ENCODE measurements around the gene PPP1R2. TPM values are rescaled to one million over a fixed set of nuclear protein-coding genes. Genes with fewer than 3 reads are reported as not detected.
"Not testable (repeated sequence)": the region's sequence is repeated elsewhere in the genome, so short reads cannot be mapped to it uniquely, and the experiment has no call there.

The PPP1R2 gene
- polyA plus RNA-seq, 1 donor from 2014 or later, result 113 TPM

DNA sequence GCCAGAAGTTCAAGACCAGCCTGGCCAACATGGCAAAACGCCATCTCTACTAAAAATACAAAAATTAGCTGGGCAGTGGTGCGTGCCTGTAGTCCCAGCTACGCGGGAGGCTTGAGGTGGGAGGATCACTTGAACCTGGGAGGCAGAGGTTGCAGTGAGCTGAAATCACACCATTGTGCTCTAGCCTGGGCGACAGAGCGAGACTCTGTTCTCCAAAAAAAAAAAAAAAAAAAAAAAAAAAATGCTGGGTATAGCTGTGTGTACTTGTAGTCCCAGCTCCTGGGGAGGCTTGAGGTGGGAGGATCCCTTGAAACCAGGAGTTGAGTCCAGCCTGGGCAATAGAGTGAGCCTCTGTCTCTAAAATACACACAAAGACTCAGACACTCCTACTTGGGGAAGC is 32.0 kb downstream of the PPP1R2 start:
- Histone ChIP-seq H3K36me3 (ENCODE audit: insufficient read depth, low read length) (no peaks in the 10 kb centered on the region), H3K79me2 (replicated peaks; ENCODE audit: insufficient read depth, low read length) (no peaks in the 10 kb centered on the region), H2AFZ (ENCODE audit: low read depth, low read length) (no peak overlapping the region), H3F3A (ENCODE audit: insufficient read depth, low read length, poor library complexity, severe bottlenecking) (no peaks in the 10 kb centered on the region), H3K4me2 (ENCODE audit: low read length) (no peak overlapping the region), H4K20me1 (ENCODE audit: insufficient read depth) (no peaks in the 10 kb centered on the region), H3K9me3 (ENCODE audit: low read length) (no peaks in the 10 kb centered on the region), H3K4me3 (ENCODE audit: low read length) (no peak overlapping the region), H3K9ac (ENCODE audit: low read length) (no peak overlapping the region), H3K27ac (ENCODE audit: low read length) (no peak overlapping the region), H3K9me2 (ENCODE audit: insufficient read depth, low read length) (no peaks in the 10 kb centered on the region), H3K27me3 (ENCODE audit: insufficient read depth, low read depth, low read length) (no peaks in the 10 kb centered on the region)
- no peak for TF ChIP-seq EP300 (conservative IDR thresholded peaks at IDR 0.05; ENCODE audit: poor library complexity, severe bottlenecking)
- TF ChIP-seq, protein P1, sequence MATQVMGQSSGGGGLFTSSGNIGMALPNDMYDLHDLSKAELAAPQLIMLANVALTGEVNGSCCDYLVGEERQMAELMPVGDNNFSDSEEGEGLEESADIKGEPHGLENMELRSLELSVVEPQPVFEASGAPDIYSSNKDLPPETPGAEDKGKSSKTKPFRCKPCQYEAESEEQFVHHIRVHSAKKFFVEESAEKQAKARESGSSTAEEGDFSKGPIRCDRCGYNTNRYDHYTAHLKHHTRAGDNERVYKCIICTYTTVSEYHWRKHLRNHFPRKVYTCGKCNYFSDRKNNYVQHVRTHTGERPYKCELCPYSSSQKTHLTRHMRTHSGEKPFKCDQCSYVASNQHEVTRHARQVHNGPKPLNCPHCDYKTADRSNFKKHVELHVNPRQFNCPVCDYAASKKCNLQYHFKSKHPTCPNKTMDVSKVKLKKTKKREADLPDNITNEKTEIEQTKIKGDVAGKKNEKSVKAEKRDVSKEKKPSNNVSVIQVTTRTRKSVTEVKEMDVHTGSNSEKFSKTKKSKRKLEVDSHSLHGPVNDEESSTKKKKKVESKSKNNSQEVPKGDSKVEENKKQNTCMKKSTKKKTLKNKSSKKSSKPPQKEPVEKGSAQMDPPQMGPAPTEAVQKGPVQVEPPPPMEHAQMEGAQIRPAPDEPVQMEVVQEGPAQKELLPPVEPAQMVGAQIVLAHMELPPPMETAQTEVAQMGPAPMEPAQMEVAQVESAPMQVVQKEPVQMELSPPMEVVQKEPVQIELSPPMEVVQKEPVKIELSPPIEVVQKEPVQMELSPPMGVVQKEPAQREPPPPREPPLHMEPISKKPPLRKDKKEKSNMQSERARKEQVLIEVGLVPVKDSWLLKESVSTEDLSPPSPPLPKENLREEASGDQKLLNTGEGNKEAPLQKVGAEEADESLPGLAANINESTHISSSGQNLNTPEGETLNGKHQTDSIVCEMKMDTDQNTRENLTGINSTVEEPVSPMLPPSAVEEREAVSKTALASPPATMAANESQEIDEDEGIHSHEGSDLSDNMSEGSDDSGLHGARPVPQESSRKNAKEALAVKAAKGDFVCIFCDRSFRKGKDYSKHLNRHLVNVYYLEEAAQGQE (IDR thresholded peaks at IDR 0.05; ENCODE audit: borderline replicate concordance), result no peak
- no peak for TF ChIP-seq RAD21 (conservative IDR thresholded peaks at IDR 0.05)
- TF ChIP-seq TAF1 (IDR thresholded peaks at IDR 0.05; ENCODE audit: low read depth), result no peak
- TF ChIP-seq SMC3 (conservative IDR thresholded peaks at IDR 0.05; ENCODE audit: poor library complexity), result no peak

DNA sequence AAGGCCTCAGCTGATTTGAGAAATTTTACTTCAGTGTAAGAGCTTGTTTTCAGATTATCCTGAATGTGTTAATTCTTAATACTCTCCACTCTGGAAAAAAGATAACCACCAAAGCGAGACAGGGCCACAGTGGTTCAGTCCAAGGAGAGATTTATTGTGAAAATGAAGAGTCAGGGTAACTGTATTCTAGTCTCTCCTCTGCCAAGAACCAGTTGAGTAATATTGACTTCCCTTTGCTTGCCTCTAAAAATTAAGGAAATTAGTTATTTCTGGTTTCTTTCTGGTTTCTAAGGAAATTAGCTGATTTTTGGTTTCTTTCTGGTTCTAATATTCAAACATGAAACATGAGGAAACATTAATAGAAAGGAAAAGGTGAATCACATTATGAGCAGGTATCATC is 34.9 kb downstream of the PPP1R2 start:
- no peak overlapping the region for H3K9ac ChIP-seq (ENCODE audit: low read length)
- H3K79me2 ChIP-seq (replicated peaks; ENCODE audit: insufficient read depth, low read length), result no peaks in the 10 kb centered on the region
- H3K27ac ChIP-seq (ENCODE audit: low read length), result no peak overlapping the region
- no peaks in the 10 kb centered on the region for H3F3A ChIP-seq (ENCODE audit: insufficient read depth, low read length, poor library complexity, severe bottlenecking)
- H3K4me2 ChIP-seq (ENCODE audit: low read length), result no peak overlapping the region
- H2AFZ ChIP-seq (ENCODE audit: low read depth, low read length), result no peak overlapping the region
- TF ChIP-seq EZH2 (IDR thresholded peaks at IDR 0.05; ENCODE audit: borderline replicate concordance, insufficient read depth, low read length, poor library complexity, severe bottlenecking) (no peak), TAF1 (IDR thresholded peaks at IDR 0.05; ENCODE audit: low read depth) (no peak)
- no peaks in the 10 kb centered on the region for H3K9me3 ChIP-seq (ENCODE audit: low read length)
- no peaks in the 10 kb centered on the region for H3K36me3 ChIP-seq (ENCODE audit: insufficient read depth, low read length)
- H3K9me2 ChIP-seq (ENCODE audit: insufficient read depth, low read length), result no peaks in the 10 kb centered on the region
- no peaks in the 10 kb centered on the region for H4K20me1 ChIP-seq (ENCODE audit: insufficient read depth)
- no peak overlapping the region for H3K4me3 ChIP-seq (ENCODE audit: low read length)
- H3K27me3 ChIP-seq (ENCODE audit: insufficient read depth, low read depth, low read length), result no peaks in the 10 kb centered on the region

DNA sequence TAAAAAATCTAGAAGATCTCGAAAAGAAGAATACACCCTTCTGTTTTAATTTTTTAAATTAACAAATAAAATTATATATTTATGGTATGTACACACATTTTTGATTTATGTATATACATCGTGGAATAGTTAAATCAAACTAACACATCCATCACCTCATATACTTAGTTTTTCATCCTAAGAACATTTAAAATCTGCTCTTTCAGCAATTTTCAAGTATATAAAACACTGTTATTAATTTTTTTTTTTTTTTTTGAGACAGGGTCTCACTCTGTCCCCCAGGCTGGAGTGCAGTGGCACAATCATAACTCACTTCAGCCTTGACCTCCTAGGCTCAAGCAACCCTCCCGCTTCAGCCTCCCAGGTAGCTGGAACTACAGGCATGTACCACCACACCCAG is 67.5 kb downstream of the PPP1R2 start:
- H3K79me2 ChIP-seq (replicated peaks; ENCODE audit: insufficient read depth, low read length), result no peaks in the 10 kb centered on the region
- TF ChIP-seq EP300 (conservative IDR thresholded peaks at IDR 0.05; ENCODE audit: poor library complexity, severe bottlenecking) (no peak), SMC3 (conservative IDR thresholded peaks at IDR 0.05; ENCODE audit: poor library complexity) (no peak), MXI1 (conservative IDR thresholded peaks at IDR 0.05; ENCODE audit: poor library complexity, severe bottlenecking) (no peak), POLR2AphosphoS5 (IDR thresholded peaks at IDR 0.05) (no peak), TAF1 (IDR thresholded peaks at IDR 0.05; ENCODE audit: low read depth) (no peak), EZH2 (IDR thresholded peaks at IDR 0.05; ENCODE audit: borderline replicate concordance, insufficient read depth, low read length, poor library complexity, severe bottlenecking) (no peak), RAD21 (conservative IDR thresholded peaks at IDR 0.05) (no peak)
- H3K9ac ChIP-seq (ENCODE audit: low read length), result no peak overlapping the region
- H3K4me2 ChIP-seq (ENCODE audit: low read length), result no peak overlapping the region
- no peak overlapping the region for H2AFZ ChIP-seq (ENCODE audit: low read depth, low read length)
- H3F3A ChIP-seq (ENCODE audit: insufficient read depth, low read length, poor library complexity, severe bottlenecking), result no peaks in the 10 kb centered on the region
- H3K9me3 ChIP-seq (ENCODE audit: low read length), result no peaks in the 10 kb centered on the region
- H3K36me3 ChIP-seq (ENCODE audit: insufficient read depth, low read length), result no peaks in the 10 kb centered on the region
- no peaks in the 10 kb centered on the region for H4K20me1 ChIP-seq (ENCODE audit: insufficient read depth)
- H3K9me2 ChIP-seq (ENCODE audit: insufficient read depth, low read length), result no peaks in the 10 kb centered on the region
- no peak overlapping the region for H3K27ac ChIP-seq (ENCODE audit: low read length)
- no peaks in the 10 kb centered on the region for H3K27me3 ChIP-seq (ENCODE audit: insufficient read depth, low read depth, low read length)
- no peak overlapping the region for H3K4me3 ChIP-seq (ENCODE audit: low read length)

DNA sequence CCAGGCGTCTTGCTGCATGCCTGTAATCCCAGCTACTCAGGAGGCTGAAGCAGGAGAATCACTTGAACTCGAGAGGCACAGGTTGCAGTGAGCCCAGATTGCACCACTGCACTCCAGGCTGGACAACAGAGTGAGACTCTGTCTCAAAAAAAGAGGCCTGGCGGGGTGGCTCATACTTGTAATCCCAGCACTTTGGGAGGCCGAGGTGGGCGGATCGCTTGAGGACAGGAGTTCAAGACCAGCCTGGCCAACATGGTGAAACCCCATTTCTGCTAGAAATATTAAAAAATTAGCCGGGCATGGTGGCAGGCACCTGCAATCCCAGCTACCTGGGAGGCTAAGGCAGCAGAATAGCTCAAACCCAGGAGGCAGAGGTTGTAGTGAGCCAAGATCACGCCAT is 68.0 kb downstream of the PPP1R2 start:
- H3F3A ChIP-seq (ENCODE audit: insufficient read depth, low read length, poor library complexity, severe bottlenecking); H3K27ac ChIP-seq (ENCODE audit: low read length); H3K9me2 ChIP-seq (ENCODE audit: insufficient read depth, low read length); H4K20me1 ChIP-seq (ENCODE audit: insufficient read depth); H3K4me3 ChIP-seq (ENCODE audit: low read length); H3K27me3 ChIP-seq (ENCODE audit: insufficient read depth, low read depth, low read length); H3K9ac ChIP-seq (ENCODE audit: low read length); H2AFZ ChIP-seq (ENCODE audit: low read depth, low read length); H3K9me3 ChIP-seq (ENCODE audit: low read length); H3K36me3 ChIP-seq (ENCODE audit: insufficient read depth, low read length); H3K79me2 ChIP-seq (replicated peaks; ENCODE audit: insufficient read depth, low read length); H3K4me2 ChIP-seq (ENCODE audit: low read length): not testable (repeated sequence)
